ENCODE measurements around the gene GNG10. TPM values are rescaled to one million over a fixed set of nuclear protein-coding genes. Genes with fewer than 3 reads are reported as not detected.

GNG10 gene
- total RNA-seq, 2 donors from 2014 or later: 12.6 to 27.3 TPM

DNA sequence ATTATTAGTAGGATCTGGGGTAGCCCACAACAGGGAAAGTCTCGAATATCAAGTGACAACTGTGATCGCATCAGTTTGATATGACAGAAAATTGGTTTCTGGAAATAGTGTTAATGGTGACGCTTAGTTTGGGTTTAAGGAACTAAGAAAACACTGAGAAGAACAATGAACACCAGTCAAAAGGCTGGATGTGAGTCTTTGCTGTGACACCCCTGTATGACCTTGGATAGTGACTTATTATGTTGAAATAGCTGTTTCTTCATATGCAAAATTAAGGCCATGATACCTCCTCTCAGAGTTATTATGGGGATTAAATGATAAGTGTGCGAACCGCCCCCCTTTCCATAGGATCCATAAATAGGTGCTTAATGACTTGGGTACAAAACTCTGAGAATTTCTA lies 29.3 kb upstream of the GNG10 start:
- Histone ChIP-seq H3K9ac (ENCODE audit: low read depth in 2 of 2, low read length in 2 of 2) (peak overlapping the region; percentile 88 to 91), H3K36me3 (no peaks in the 10 kb centered on the region), H3K4me1 (peaks cover 20% of the 10 kb centered on the region), H3K27me3 (no peaks in the 10 kb centered on the region), H3K27ac (peak overlapping the region; percentile 88), H3K4me3 (peak overlapping the region; percentile 90), H3K9me3 (no peaks in the 10 kb centered on the region)
- no peak for DNase-seq
- TF ChIP-seq, protein P1, sequence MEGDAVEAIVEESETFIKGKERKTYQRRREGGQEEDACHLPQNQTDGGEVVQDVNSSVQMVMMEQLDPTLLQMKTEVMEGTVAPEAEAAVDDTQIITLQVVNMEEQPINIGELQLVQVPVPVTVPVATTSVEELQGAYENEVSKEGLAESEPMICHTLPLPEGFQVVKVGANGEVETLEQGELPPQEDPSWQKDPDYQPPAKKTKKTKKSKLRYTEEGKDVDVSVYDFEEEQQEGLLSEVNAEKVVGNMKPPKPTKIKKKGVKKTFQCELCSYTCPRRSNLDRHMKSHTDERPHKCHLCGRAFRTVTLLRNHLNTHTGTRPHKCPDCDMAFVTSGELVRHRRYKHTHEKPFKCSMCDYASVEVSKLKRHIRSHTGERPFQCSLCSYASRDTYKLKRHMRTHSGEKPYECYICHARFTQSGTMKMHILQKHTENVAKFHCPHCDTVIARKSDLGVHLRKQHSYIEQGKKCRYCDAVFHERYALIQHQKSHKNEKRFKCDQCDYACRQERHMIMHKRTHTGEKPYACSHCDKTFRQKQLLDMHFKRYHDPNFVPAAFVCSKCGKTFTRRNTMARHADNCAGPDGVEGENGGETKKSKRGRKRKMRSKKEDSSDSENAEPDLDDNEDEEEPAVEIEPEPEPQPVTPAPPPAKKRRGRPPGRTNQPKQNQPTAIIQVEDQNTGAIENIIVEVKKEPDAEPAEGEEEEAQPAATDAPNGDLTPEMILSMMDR (IDR thresholded peaks at IDR 0.05): no peak
- intact Hi-C loops (cut with DNase I): no loop called here

DNA sequence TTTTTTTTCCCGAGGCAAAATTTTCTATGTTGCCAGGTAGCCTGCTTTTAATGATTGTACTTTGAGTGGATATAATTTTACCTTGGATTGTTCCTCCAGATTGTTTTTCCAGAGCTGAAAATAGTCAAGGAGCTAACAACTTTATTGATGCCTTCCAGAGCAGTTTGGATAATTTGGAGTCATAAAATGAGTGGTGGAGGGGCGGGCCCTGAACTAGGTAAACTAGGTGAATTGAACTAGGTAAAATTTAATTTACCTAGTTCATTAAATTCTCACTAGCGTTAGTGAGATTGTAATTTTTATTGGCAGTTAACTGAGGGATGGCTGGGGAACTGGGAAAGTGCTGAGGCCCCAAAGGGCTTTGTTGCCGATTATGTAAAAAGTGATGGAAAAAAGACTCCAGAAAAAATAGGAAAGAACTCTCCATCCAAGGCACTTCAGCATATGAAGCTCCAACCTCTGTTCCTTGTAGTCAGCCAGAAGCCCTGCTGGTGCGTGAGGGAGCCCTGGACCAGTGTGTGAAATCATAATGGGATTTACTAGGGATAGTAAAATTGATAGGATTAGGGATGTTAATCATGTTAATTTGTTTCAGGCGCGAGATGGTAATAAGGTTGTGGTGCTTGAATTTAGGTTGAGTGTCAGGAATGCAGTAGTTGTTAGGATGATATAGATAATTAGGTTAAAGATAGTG lies 28.6 kb upstream of the GNG10 start:
- peaks cover 20% of the 10 kb centered on the region for H3K4me1 ChIP-seq
- no peaks in the 10 kb centered on the region for H3K9me3 ChIP-seq
- H3K9ac ChIP-seq (ENCODE audit: low read depth in 2 of 2, low read length in 2 of 2): no peak overlapping the region
- DNase-seq: peak; percentile 66
- no peak overlapping the region for H3K4me3 ChIP-seq
- no peaks in the 10 kb centered on the region for H3K27me3 ChIP-seq
- TF ChIP-seq, protein P1 (IDR thresholded peaks at IDR 0.05): no peak
- H3K36me3 ChIP-seq: no peaks in the 10 kb centered on the region
- H3K27ac ChIP-seq: peak overlapping the region; percentile 28
- intact Hi-C loops (cut with DNase I): no loop called here

DNA sequence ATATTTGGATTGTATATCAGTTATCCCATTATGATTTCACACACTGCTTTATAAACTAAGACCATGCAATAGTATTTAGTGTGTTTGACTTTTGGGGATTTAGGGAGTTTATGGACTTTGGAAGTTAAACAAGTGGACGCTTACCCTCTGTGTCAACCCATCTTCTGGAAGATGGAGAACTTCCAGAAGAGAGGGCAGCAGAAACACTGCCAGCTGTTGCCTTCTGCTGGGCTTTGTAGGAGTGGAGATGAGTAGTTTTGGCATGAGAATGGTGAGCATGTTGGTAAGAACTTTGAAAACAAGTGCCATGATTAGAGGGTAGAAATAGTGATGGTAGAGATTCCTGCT lies 28.0 kb upstream of the GNG10 start:
- Histone ChIP-seq H3K4me1 (peaks cover 20% of the 10 kb centered on the region), H3K27ac (no peak overlapping the region), H3K4me3 (no peak overlapping the region), H3K9ac (ENCODE audit: low read depth in 2 of 2, low read length in 2 of 2) (no peak overlapping the region), H3K9me3 (no peaks in the 10 kb centered on the region), H3K36me3 (no peaks in the 10 kb centered on the region), H3K27me3 (no peaks in the 10 kb centered on the region)
- TF ChIP-seq, protein P1 (IDR thresholded peaks at IDR 0.05): no peak
- intact Hi-C loops (cut with DNase I): no loop called here
- DNase-seq: no peak

DNA sequence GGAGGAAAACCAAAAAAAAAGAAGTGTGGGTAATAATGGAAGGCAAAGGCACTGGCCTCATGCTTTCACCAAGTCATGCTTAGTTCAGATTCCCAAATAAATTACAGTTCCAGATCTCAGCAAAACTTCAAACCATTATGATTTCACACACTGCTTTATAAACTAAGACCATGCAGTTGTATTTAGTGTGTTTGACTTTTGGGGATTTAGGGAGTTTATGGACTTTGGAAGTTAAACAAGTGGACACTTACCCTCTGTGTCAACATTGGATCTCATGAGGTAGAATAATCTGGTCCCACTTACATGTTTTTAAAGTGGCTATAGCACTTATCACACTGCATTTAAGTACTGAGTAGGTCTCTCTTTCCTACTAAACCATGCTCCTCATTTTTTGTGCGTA lies 26.5 kb upstream of the GNG10 start:
- no peak overlapping the region for H3K9ac ChIP-seq (ENCODE audit: low read depth in 2 of 2, low read length in 2 of 2)
- H3K9me3 ChIP-seq: no peaks in the 10 kb centered on the region
- DNase-seq: no peak
- H3K4me1 ChIP-seq: peaks cover 20% of the 10 kb centered on the region
- no peak overlapping the region for H3K27ac ChIP-seq
- TF ChIP-seq, protein P1 (IDR thresholded peaks at IDR 0.05): no peak
- no peak overlapping the region for H3K4me3 ChIP-seq
- intact Hi-C loops (cut with DNase I): no loop called here
- H3K27me3 ChIP-seq: no peaks in the 10 kb centered on the region
- H3K36me3 ChIP-seq: no peaks in the 10 kb centered on the region

DNA sequence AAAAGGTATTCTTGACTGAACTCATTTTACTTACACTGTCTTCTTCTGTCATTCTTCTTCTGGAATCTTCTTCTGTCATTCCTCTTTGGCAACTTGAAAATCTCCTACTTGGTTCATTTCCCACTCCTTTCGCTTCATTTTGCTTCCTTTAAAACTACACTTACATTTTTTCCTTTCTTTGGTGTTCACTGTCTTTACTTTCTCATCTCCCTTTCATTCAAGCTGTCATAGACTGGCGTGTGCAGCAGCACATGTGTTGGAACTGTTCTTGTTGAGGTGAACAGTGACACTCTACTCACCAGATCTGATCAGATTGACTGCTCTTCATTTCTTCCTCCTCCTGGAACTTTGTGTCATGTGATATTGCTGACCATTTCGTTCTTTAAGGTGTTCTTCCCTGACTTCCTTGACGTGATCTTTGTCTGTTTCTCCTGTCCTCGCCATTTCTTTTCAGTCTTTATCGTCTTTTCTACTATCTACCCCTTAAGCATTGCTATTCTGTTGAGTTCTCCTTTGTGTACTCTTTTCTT lies 23.9 kb upstream of the GNG10 start:
- DNase-seq: no peak
- H3K27me3 ChIP-seq: no peaks in the 10 kb centered on the region
- H3K4me3 ChIP-seq: no peak overlapping the region
- intact Hi-C loops (cut with DNase I): no loop called here
- no peaks in the 10 kb centered on the region for H3K9me3 ChIP-seq
- no peak overlapping the region for H3K27ac ChIP-seq
- no peaks in the 10 kb centered on the region for H3K36me3 ChIP-seq
- H3K9ac ChIP-seq (ENCODE audit: low read depth in 2 of 2, low read length in 2 of 2): no peak overlapping the region
- H3K4me1 ChIP-seq: peaks cover 20% of the 10 kb centered on the region
- TF ChIP-seq, protein P1 (IDR thresholded peaks at IDR 0.05): no peak

Data from colonic mucosa (tissue), 4 donors.